GM20431 (cell line): Measurements from ENCODE around the gene PRKAR2A.
"Not testable (repeated sequence)": the region's sequence is repeated elsewhere in the genome, so short reads cannot be mapped to it uniquely, and the experiment has no call there.

Source experiments
- in situ Hi-C: fragments of 300-500 bp; cut with MseI, MboI; formaldehyde crosslinking; loops from one replicate; pipeline ENCODE4 v1.15.0; 2020; ENCODE audit warnings: low sequenced_read_pairs; ENCODE audit not compliant: unreplicated experiment

Gene PRKAR2A

GRCh38 chr3:48784426-48785120, 63.1 kb downstream of the PRKAR2A start:
- in situ Hi-C loops, result no loop called here

DNA sequence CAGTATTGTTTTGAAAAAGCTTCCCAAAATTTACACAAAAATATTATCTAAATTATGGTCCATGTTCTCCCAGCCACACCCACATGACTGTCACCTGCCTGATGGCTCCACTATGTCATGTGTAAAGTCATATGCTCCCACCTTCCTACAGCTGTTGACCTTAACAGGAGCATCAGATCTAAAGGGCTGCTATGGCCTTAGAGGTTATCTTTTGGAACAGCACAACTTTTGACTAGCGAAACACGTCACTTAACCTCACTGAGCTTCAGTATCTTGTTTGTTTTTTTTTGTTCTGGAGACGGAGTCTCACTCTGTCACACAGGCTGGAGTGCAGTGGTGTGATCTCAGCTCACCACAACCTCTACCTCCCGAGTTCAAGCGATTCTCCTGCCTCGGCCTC, 64.4 kb downstream of the PRKAR2A start:
- in situ Hi-C loops, result no loop called here

DNA sequence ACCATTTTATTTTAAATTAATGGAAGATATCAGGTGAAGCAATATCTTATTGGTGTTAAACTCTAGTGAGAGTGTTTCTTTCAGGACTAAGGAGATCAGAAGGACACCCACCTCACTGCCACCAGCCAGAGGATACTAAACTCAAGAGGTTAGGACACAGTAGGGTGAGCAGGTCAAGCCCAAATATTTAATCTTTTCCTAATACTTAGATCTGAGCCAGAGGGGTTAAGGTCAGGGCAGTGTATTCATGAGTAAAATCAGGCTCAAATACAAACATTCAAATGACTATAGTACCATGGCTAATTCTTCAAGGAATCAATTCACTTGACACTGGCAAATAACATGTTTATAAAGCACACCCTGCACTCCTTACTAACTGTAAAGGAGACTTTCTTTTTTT, 65.6 kb downstream of the PRKAR2A start:
- in situ Hi-C loops, result no loop called here

DNA sequence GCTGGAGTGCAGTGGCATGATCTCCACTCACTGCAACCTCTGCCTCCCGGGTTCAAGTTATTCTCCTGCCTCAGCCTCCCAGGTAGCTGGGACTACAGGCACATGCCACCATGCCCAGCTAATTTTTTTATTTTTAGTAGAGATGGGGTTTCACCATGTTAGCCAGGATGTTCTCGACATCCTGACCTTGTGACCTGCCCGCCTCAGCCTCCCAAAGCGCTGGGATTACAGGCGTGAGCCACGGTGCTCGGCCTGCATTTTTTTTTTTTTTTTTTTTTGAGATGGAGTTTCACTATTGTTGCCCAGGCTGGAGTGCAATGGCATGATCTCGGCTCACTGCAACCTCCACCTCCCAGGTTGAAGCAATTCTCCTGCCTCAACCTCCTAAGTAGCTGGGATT, 69.1 kb downstream of the PRKAR2A start:
- in situ Hi-C loops, result not testable (repeated sequence)

DNA sequence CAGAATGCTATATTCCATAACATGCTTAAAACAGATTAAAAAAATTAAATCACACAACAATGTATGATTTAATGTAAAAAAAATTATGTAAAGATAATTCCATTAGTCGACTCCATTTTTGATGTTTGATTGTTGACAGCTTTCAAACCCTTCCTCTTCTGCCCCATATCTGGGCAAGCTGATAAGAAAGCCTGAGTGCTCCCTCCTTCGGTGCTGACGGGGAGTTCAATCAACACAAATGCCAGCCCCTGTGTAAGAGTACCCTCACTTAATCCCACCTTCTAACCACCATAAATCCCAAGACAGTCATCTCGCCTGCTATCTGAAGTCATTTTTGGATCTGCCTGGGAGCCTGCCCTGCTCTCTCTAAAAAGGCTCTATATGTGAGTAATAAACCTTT, 70.8 kb downstream of the PRKAR2A start:
- in situ Hi-C loops, result no loop called here

- in situ Hi-C loops, result no loop called here
Observed at GRCh38 chr3:48770192-48770502, 77.5 kb downstream of the PRKAR2A start.

DNA sequence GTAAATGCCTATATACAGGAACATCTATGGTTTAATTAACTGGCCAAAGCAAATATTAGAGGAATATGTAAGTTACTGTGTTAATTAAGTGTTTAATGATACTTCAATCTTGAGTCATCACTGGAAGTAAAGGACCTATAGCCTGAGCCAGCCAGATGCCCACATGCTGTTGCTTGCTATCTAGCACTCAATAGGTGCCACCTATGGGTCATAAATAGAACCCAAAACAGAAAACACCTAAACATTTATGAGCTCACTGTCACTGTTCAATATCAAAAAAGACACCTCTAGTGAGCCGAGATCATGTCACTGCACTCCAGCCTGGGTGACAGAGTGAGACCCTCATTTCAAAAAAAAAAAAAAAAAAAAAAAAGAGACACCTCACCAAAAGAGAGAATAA, 82.3 kb downstream of the PRKAR2A start:
- in situ Hi-C loops, result no loop called here

- in situ Hi-C loops, result no loop called here
Observed at GRCh38 chr3:48762816-48763215, 84.9 kb downstream of the PRKAR2A start.

DNA sequence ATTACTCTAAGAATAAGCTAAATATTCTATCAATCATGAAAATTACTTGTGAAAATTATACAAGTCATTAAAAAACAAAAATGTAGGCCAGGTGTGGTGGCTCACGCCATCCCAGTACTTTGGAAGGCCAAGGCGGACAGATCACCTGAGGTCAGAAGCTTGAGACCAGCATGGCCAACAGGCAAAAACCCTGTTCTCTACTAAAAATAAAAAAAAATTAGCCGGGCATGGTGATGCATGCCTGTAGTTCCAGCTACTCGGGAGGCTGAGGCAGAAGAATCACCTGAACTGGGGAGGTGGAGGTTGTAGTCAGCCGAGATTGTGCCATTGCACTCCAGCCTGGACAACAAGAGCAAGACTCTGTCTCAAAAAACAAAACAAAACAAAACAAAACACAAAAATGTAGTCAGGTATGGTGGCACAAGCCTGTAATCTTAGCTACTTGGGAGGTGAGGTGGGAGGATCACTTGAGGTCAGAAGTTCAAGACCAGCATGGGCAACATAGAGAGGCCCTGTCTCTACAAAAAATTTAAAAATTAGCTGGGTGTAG, 87.6 kb downstream of the PRKAR2A start:
- in situ Hi-C loops, result not testable (repeated sequence)

GRCh38 chr3:48759531-48759930, 88.1 kb downstream of the PRKAR2A start:
- in situ Hi-C loops, result not testable (repeated sequence)

- in situ Hi-C loops, result no loop called here
Observed at GRCh38 chr3:48759071-48759470, 88.6 kb downstream of the PRKAR2A start.

DNA sequence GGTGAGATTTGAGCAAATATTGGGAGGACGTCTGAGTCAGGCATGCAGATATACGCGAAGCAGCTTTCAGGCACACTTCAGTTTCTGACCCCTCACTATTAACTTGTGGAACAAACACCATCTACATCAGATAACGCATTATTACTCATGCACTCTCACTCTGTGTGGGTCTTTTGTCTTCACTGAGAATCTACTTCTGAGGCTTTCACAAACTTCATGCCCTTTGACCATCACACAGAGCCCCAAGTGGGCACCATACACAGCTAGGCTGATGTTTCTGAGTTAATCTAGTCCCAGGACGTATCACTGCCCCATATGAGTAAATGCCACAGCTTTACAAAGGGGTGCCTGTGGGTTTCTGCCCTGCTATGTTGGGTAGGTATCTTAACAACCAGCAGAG, 91.0 kb downstream of the PRKAR2A start:
- in situ Hi-C loops, result no loop called here

GRCh38 chr3:48750856-48751255, 96.8 kb downstream of the PRKAR2A start:
- in situ Hi-C loops, result no loop called here

DNA sequence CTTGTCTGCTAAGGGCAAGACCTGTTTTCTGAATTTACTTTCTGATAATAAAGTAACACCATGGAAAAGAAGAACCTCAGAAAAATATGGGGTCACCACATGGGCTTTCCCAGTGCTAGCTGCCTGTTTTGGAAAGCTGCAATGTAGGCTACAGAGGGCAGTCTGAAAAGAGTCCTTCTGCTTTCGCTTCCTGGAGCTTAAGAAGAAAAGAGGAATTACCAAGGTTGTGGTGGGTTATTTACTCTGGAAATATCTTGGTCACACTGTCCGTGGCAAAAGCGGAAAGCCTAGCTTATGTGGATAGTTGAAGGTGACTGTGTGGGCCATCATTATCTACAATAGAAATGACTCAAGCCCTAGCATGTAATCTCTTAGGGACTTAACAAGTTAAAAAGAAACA, 98.9 kb downstream of the PRKAR2A start:
- in situ Hi-C loops, result no loop called here

- in situ Hi-C loops, result no loop called here
Observed at GRCh38 chr3:48747706-48748105, 100.0 kb downstream of the PRKAR2A start.

DNA sequence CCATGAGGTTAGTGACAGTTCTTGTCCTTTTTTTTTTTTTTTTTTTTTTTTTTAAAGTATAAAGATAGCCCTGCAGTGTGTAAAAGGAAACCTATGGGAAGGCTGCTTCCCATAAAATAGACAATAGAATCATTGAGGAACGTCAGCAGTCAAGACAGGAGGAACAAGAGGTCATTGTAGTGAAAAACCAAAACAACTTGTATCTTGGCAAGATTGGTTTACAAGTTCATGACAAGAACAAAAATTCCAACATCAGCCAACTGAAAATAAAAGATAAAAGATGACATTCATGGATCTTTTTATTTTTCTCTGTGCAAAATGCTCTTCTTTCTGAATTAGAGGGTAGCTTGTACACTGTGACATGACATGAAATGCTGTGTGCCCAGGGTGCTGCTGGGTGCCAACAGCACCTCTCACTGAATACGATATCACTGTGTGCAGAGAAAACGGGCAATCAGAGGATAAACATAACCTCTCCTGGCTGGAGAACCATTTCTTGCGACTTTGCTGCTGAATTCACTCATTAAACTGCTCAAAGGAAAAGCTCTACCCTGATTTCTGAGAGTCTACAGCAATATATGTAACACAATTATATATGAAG, 100.6 kb downstream of the PRKAR2A start:
- in situ Hi-C loops, result no loop called here

- in situ Hi-C loops, result no loop called here
Observed at GRCh38 chr3:48743773-48744172, 103.9 kb downstream of the PRKAR2A start.

DNA sequence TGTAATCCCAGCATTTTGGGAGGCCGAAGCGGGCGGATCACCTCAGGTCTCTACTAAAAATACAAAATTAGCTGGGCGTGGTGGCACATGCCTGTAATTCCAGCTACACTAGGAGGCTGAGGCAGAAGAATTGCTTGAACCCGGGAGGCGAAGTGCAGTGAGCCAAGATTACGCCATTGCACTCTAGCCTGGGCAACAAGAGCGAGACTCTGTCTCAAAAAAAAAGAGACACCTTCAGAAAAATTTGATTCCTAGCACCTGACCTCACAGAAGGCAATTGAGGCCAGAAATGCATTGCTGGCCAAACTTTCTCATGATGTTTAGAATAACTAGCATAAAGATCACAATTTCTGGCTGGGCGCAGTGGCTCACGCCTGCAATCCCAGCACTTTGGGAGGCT, 106.4 kb downstream of the PRKAR2A start:
- in situ Hi-C loops, result not testable (repeated sequence)

GRCh38 chr3:48739955-48740823, 107.5 kb downstream of the PRKAR2A start:
- in situ Hi-C loops, result no loop called here

DNA sequence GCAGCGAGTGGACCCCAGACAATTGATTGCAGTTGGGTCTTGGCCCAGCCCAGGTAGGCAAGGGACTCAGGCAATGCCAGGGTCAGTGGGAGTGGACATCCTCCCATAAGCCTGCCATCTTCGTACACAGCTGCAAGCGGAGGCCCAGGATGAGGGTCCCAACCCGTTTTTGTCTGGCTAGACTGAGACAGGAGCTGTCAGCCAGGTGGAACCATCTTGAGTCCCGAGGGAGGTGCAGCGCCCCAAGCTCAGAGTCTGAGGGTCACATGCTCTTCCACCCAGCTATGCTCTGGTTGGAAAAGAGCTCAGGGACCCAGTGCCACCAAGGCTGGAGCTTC, 108.1 kb downstream of the PRKAR2A start:
- in situ Hi-C loops, result no loop called here

- in situ Hi-C loops, result no loop called here
Observed at GRCh38 chr3:48738926-48739616, 108.6 kb downstream of the PRKAR2A start.
